ENCODE results near the gene CDC123. TPM values are rescaled to one million over a fixed set of nuclear protein-coding genes. Genes with fewer than 3 reads are reported as not detected.

CDC123 gene
- total and polyA plus RNA-seq, 2 donors (not counting 1 experiment from before 2014, with no cell fraction given): 48.9 to 56.0 TPM

DNA sequence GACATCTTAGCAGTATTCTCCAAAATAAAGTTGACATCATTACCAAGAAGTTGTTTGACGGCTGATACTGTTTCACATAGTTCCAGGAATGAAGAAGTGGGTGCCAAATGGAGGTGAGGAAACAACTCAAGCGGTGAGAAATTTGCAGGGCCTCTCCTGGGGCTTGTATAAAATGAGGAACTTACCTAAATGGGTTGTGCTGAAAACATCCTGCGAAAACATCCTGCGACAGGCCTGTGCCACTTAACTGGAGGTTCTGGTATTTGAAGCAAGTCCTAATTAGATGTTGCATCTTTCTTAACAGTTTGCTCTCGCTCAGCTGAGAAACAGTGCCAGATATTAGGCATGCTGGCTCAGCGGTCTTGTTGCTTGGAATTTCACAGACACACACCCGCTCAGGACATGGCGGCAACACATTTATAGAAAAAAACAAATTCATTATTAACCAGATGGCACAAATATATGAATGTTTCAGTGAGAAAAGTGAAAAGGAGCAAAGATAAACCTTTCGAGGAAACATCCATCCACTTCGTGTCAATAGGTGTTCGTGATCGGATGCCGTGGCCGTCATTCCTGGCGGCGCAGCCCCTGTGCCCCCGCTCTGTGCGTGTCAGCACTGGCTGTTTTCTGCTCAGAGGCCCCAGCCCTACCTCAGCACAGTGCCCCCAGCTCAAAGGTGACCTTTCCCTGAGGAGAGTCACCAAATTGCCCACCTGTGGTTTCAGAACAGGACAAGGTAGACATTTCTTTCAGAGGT, 48.1 kb downstream of the CDC123 start:
- Mint-ChIP-seq H3K4me1 (peaks cover 57% of the 10 kb centered on the region), H3K4me3 (peak overlapping the region; percentile 83), H3K9me3 (ENCODE audit: insufficient read depth) (no peaks in the 10 kb centered on the region), H3K27me3 (no peaks in the 10 kb centered on the region), H3K27ac (peak overlapping the region; percentile 99)
- Histone ChIP-seq H3K4me2 (replicated peaks; ENCODE audit: low read depth, low read length, poor library complexity, severe bottlenecking) (peak overlapping the region; percentile 59), H4K20me1 (ENCODE audit: control insufficient read depth, insufficient read depth, low read length, poor library complexity, severe bottlenecking) (no peaks in the 10 kb centered on the region), H2AFZ (ENCODE audit: insufficient read depth, low read depth, low read length, poor library complexity, severe bottlenecking) (peak overlapping the region; percentile 29), H3K4me3 (ENCODE audit: control extremely low read depth in 1 of 5, extremely low read depth in 1 of 5, insufficient read depth in 1 of 5, low read depth in 2 of 5, low read length in 4 of 5) (peak overlapping the region in 1 of 5 experiments; percentile 34), H3K27me3 (replicated peaks in 1 of 4; ENCODE audit: control extremely low read depth in 1 of 4, control insufficient read depth in 3 of 4, insufficient read depth in 4 of 4, low read length in 3 of 4) (no peaks in the 10 kb centered on the region), H3K9ac (ENCODE audit: low read length) (peak overlapping the region; percentile 25), H3K79me2 (ENCODE audit: control insufficient read depth, insufficient read depth, low read length) (peaks cover 46% of the 10 kb centered on the region), H3K4me1 (ENCODE audit: control insufficient read depth in 2 of 2, insufficient read depth in 2 of 2, low read length in 2 of 2) (peaks cover 58 to 65% of the 10 kb centered on the region in 2 donors), H3K36me3 (replicated peaks in 1 of 2; ENCODE audit: control extremely low read depth in 1 of 2, control insufficient read depth in 1 of 2, extremely low read depth in 1 of 2, insufficient read depth in 2 of 2, low read length in 1 of 2) (peaks cover 2 to 29% of the 10 kb centered on the region in 2 experiments), H3K9me3 (ENCODE audit: control extremely low read depth in 1 of 3, control insufficient read depth in 2 of 3, insufficient read depth in 1 of 3, low read length in 2 of 3) (peaks cover 0 to 18% (median 2%) of the 10 kb centered on the region in 3 donors), H3K27ac (ENCODE audit: low read length in 2 of 2) (peak overlapping the region; percentile 95)
- no peak for TF ChIP-seq CTCF (IDR thresholded peaks at IDR 0.05)
- no peak for TF ChIP-seq EZH2 (IDR thresholded peaks at IDR 0.05; ENCODE audit: borderline replicate concordance, insufficient read depth, low read depth, low read length, poor library complexity, severe bottlenecking)
- peak; percentile 93 for DNase-seq
- peak; percentile 92 for ATAC-seq (ENCODE audit: low read depth)
- intact Hi-C loops (cut with micrococcal nuclease): loop anchor here (1.0 to 2.0 kb wide), 4 partner anchors 9 to 47 kb away; partner anchors contain the start of gene CDC123
- POLR2A ChIA-PET: interaction anchor here (0.6 to 1.7 kb wide), 5 partner anchors 20 to 179 kb away, joined by 3 to 13 read pairs (median 3); no protein-coding TSS in a partner anchor
- WGBS (ENCODE audit: insufficient coverage): 52% methylated on average over 9 of the region's 18 CpGs
- CTCF ChIA-PET: interaction anchor here (0.7 to 4.7 kb wide), 7 partner anchors 8 to 468 kb away, joined by 3 to 25 read pairs (median 3); partner anchors contain the start of genes CDC123 and NUDT5

- intact Hi-C loops (cut with micrococcal nuclease): no loop called here
These were observed 54.2 kb downstream of the CDC123 start for GRCh38 chr10:12250181-12250580.

More at GRCh38 chr10:12250181-12250580, 54.2 kb downstream of the CDC123 start:
- no peaks in the 10 kb centered on the region for H3K27me3 ChIP-seq (replicated peaks in 1 of 4; ENCODE audit: control extremely low read depth in 1 of 4, control insufficient read depth in 3 of 4, insufficient read depth in 4 of 4, low read length in 3 of 4)
- H3K4me2 ChIP-seq (replicated peaks; ENCODE audit: low read depth, low read length, poor library complexity, severe bottlenecking): no peak overlapping the region
- ATAC-seq (ENCODE audit: low read depth) (no peak), DNase-seq (no peak)
- Mint-ChIP-seq H3K9me3 (ENCODE audit: insufficient read depth) (no peaks in the 10 kb centered on the region), H3K4me3 (no peak overlapping the region), H3K4me1 (peaks cover 31% of the 10 kb centered on the region), H3K27ac (peak overlapping the region; percentile 75), H3K27me3 (no peaks in the 10 kb centered on the region)
- peaks cover 31 to 35% of the 10 kb centered on the region in 2 donors for H3K4me1 ChIP-seq (ENCODE audit: control insufficient read depth in 2 of 2, insufficient read depth in 2 of 2, low read length in 2 of 2)
- ChIA-PET CTCF (interaction anchor here (0.7 to 5.9 kb wide), 5 partner anchors 36 to 461 kb away, joined by 3 to 75 read pairs (median 8); partner anchors contain the start of gene CAMK1D), POLR2A (interaction anchor here (1.2 kb wide), 1 partner anchor 13 kb away, joined by 3 read pairs; no protein-coding TSS in a partner anchor)
- no peak overlapping the region for H3K27ac ChIP-seq (ENCODE audit: low read length in 2 of 2)
- peaks cover 0 to 42% of the 10 kb centered on the region in 2 experiments for H3K36me3 ChIP-seq (replicated peaks in 1 of 2; ENCODE audit: control extremely low read depth in 1 of 2, control insufficient read depth in 1 of 2, extremely low read depth in 1 of 2, insufficient read depth in 2 of 2, low read length in 1 of 2)
- H3K79me2 ChIP-seq (ENCODE audit: control insufficient read depth, insufficient read depth, low read length): peaks cover 39% of the 10 kb centered on the region
- H3K9me3 ChIP-seq (ENCODE audit: control extremely low read depth in 1 of 3, control insufficient read depth in 2 of 3, insufficient read depth in 1 of 3, low read length in 2 of 3): no peaks in the 10 kb centered on the region
- no peak overlapping the region for H3K4me3 ChIP-seq (ENCODE audit: control extremely low read depth in 1 of 5, extremely low read depth in 1 of 5, insufficient read depth in 1 of 5, low read depth in 2 of 5, low read length in 4 of 5)
- H2AFZ ChIP-seq (ENCODE audit: insufficient read depth, low read depth, low read length, poor library complexity, severe bottlenecking): no peak overlapping the region
- H3K9ac ChIP-seq (ENCODE audit: low read length): no peak overlapping the region
- no peaks in the 10 kb centered on the region for H4K20me1 ChIP-seq (ENCODE audit: control insufficient read depth, insufficient read depth, low read length, poor library complexity, severe bottlenecking)
- 98% methylated on average over 9 of the region's 10 CpGs for WGBS (ENCODE audit: insufficient coverage)
- no peak for TF ChIP-seq CTCF (IDR thresholded peaks at IDR 0.05)
- TF ChIP-seq EZH2 (IDR thresholded peaks at IDR 0.05; ENCODE audit: borderline replicate concordance, insufficient read depth, low read depth, low read length, poor library complexity, severe bottlenecking): no peak
